Psoas muscle (tissue), 8 donors: ENCODE data around the gene SLC25A34. TPM values are rescaled to one million over a fixed set of nuclear protein-coding genes. Genes with fewer than 3 reads are reported as not detected.

Experiments
- ATAC-seq, 4 donors: fragments of 200-7000 bp; cut with Tn5 transposase; one replicate each; pipeline ENCODE4 v1.9.1; 2020; ENCODE audit warnings: moderate library complexity in 3 of 4, mild to moderate bottlenecking in 2 of 4
- DNase-seq, 2 donors: peaks; one replicate each; pipeline ENCODE4 v3.0.0-alpha.2; 2020
- H3K27ac ChIP-seq: fragments of 200-600 bp; one replicate; pipeline ENCODE4 v1.8.0; 2022
- H3K27me3 ChIP-seq, 3 donors: fragments of 200-600 bp in 1 of 3; one replicate each; pipeline versions ENCODE4 v1.6.1 to v1.8.0; 2013 to 2022; ENCODE audit warnings: low read length in 2 of 3, mild to moderate bottlenecking in 2 of 3, moderate library complexity in 1 of 3; ENCODE audit not compliant: insufficient read depth in 3 of 3
- H3K36me3 ChIP-seq, 2 donors: fragments of 200-600 bp in 1 of 2; one replicate each; pipeline versions ENCODE4 v1.6.1 to v1.8.0; 2013 to 2022; ENCODE audit warnings: low read depth in 1 of 2, mild to moderate bottlenecking in 1 of 2, moderate library complexity in 1 of 2; ENCODE audit not compliant: insufficient read depth in 1 of 2
- H3K4me1 ChIP-seq: fragments of 200-600 bp; one replicate; pipeline ENCODE4 v1.8.0; 2022
- H3K4me3 ChIP-seq: fragments of 200-600 bp; one replicate; pipeline ENCODE4 v1.8.0; 2022; ENCODE audit warnings: mild to moderate bottlenecking
- H3K9me3 ChIP-seq: fragments of 200-600 bp; one replicate; pipeline ENCODE4 v1.8.0; 2022
- CTCF ChIP-seq: fragments of 200-600 bp; IDR thresholded peaks from one replicate; pipeline ENCODE4 v1.8.0; 2022; ENCODE audit warnings: antibody characterized with exemption
- WGBS, 3 donors: extraction: QIAGEN DNeasy Blood & Tissue Kit; methylation state at CpG; one replicate each; pipeline versions ENCODE4 v1.1.6 to v1.1.7; 2013; 5-methylcytosine and 5-hydroxymethylcytosine counted together
- intact Hi-C, 2 donors: fragments of 100-400 bp; cut with DNase I; formaldehyde crosslinking; loops; one replicate each; pipeline versions ENCODE4 v1.11.0 to v1.14.2; 2022
- polyA plus RNA-seq, 3 donors: library from polyadenylated mRNA; stranded (reverse); fragments of 200-250 nt; gene quantifications; one replicate each; pipeline ENCODE4 v1.2.3, GENCODE V29; 2013
- total RNA-seq, 4 donors: library from RNA; stranded (reverse); fragmentation: NEBNext Ultra II Directional in 2 of 4; extraction: Animal tissue kit (Norgen Biotek cat#: 25700) in 2 of 4; gene quantifications; one replicate each; pipeline versions ENCODE4 v1.2.1 to v1.2.4, GENCODE V29; 2021 to 2023
- donor health status: healthy with polysubstance abuse.
- donor health status: DM: no; HTN: no; CAD: no; lungs with moderate emphysema.
- donor health status: Bipolar disorder and iron deficiency.
- donor health status: healthy.
- donor health status: DM: yes; HTN: yes; CAD: no.
- donor health status: DM: no; HTN: no; CAD: no.
- donor health status: DM: no; HTN: no; CAD: no.
- donor health status: DM: yes; HTN: yes; CAD: no.

SLC25A34 gene
- total and polyA plus RNA-seq, 7 donors: 1.3 to 48.2 (median 10.1) TPM

DNA sequence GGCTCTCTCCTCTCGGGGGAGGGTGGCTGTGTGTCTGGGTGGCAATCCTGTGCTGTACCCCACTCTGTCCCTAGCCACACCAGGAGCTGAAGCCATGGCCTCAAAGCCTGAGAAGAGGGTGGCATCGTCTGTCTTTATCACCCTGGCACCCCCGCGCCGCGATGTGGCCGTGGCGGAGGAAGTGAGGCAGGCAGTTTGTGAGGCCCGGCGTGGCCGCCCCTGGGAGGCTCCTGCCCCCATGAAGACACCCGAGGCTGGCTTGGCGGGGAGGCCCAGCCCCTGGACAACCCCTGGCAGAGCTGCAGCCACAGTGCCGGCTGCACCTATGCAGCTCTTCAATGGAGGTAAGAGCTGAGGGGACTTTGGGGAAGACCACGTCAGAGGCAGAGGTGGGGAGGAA is 28.8 kb downstream of the SLC25A34 start:
- no peak overlapping the region for H3K4me3 ChIP-seq
- no peak for ATAC-seq
- no peak for TF ChIP-seq CTCF
- intact Hi-C loops: no loop called here
- 90 to 93% (median 91%) methylated on average over 15 of the region's 15 CpGs for WGBS, 3 donors
- no peaks in the 10 kb centered on the region for H3K9me3 ChIP-seq
- no peaks in the 10 kb centered on the region for H3K36me3 ChIP-seq
- H3K27me3 ChIP-seq: peaks cover 0 to 16% (median 8%) of the 10 kb centered on the region in 3 donors
- no peaks in the 10 kb centered on the region for H3K4me1 ChIP-seq
- no peak overlapping the region for H3K27ac ChIP-seq
- no peak for DNase-seq

DNA sequence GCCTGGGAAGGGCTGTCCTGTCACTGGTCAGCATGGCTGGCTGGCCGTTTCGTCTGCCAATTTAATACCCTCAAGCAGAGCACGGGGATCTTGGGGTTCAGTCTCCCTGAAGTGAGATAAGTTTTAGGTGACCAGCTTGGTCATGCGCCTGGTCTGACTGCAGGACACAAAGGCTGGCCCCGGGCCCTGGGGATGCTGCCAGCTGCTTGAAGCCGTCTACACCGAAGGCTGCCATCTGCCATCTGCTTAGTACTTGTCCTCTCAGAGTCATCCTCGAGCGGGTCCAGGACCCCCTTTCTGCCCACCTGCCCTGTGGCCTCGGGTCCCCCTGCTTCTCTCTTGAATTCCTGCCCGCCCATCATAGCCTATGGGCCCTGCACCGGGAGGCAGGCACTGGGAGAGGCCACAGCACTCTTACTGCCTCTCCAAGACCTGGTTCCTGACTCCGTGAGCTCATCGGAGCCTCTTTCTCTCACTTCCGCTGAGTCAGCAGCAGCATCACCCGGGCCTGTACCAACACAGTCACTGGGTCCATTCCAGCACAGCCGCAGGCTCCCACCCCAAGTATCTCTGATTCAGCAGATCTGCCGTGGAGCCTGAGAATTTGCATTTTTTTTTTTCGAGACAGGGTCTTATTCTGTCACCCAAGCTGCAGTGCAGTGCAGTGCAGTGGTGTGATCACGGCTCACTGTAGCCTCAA is 29.6 kb downstream of the SLC25A34 start:
- Histone ChIP-seq H3K4me1 (no peaks in the 10 kb centered on the region), H3K9me3 (no peaks in the 10 kb centered on the region), H3K27me3 (peaks cover 0 to 11% (median 6%) of the 10 kb centered on the region in 3 donors), H3K27ac (no peak overlapping the region), H3K36me3 (no peaks in the 10 kb centered on the region), H3K4me3 (no peak overlapping the region)
- 53 to 76% (median 56%) methylated on average over 18 to 20 of the region's 20 CpGs for WGBS, 3 donors
- ATAC-seq (peak in 1 of 4 donors; percentile 31), DNase-seq (no peak)
- intact Hi-C loops: no loop called here
- TF ChIP-seq CTCF: no peak

GRCh38 chr1:15767941-15768340 is 31.9 kb downstream of the SLC25A34 start:
- intact Hi-C loops: no loop called here
- Histone ChIP-seq H3K27ac (no peak overlapping the region), H3K27me3 (no peaks in the 10 kb centered on the region), H3K4me3 (no peak overlapping the region), H3K9me3 (no peaks in the 10 kb centered on the region), H3K36me3 (no peaks in the 10 kb centered on the region), H3K4me1 (no peaks in the 10 kb centered on the region)
- no peak for ATAC-seq
- WGBS, 3 donors: 86 to 96% (median 94%) methylated on average over 5 of the region's 5 CpGs
- no peak for DNase-seq
- no peak for TF ChIP-seq CTCF

- Histone ChIP-seq H3K27ac (no peak overlapping the region), H3K4me1 (no peaks in the 10 kb centered on the region), H3K27me3 (no peaks in the 10 kb centered on the region), H3K9me3 (no peaks in the 10 kb centered on the region), H3K4me3 (no peak overlapping the region), H3K36me3 (no peaks in the 10 kb centered on the region)
- DNase-seq: no peak
- 95 to 96% (median 96%) methylated on average over 7 of the region's 7 CpGs for WGBS, 3 donors
- TF ChIP-seq CTCF: no peak
- intact Hi-C loops: no loop called here
- no peak for ATAC-seq
Measured at GRCh38 chr1:15768388-15768787, 32.3 kb downstream of the SLC25A34 start.
